Gastroesophageal sphincter (tissue), 4 donors: ENCODE results near the gene UAP1. TPM values are rescaled to one million over a fixed set of nuclear protein-coding genes. Genes with fewer than 3 reads are reported as not detected.

ENCODE experiments used
- ATAC-seq: fragments of 150-250 bp; one replicate; pipeline ENCODE4 v1.9.1; 2016; ENCODE audit warnings: mild to moderate bottlenecking, moderate library complexity
- H3K27ac ChIP-seq, 4 donors: fragments of 200-600 bp; sonication (generic) in 3 of 4; 1 replicate in 3 of 4; 2 replicates in 1 of 4; pipeline ENCODE4 v1.5.1; 2016 to 2019
- H3K27me3 ChIP-seq: fragments of 200-600 bp; sonication (generic); one replicate; pipeline ENCODE4 v1.5.1; 2019
- H3K36me3 ChIP-seq, 2 donors: fragments of 200-600 bp; sonication (generic); one replicate each; pipeline ENCODE4 v1.5.1; 2019; ENCODE audit warnings: control low read depth in 1 of 2
- H3K4me1 ChIP-seq, 3 donors: fragments of 200-600 bp; sonication (generic); 1 replicate in 2 of 3; 2 replicates in 1 of 3; pipeline ENCODE4 v1.5.1; 2016 to 2019; ENCODE audit warnings: control low read depth in 2 of 3
- H3K4me3 ChIP-seq, 2 donors: fragments of 200-600 bp; sonication (generic); one replicate each; pipeline ENCODE4 v1.5.1; 2019; ENCODE audit warnings: mild to moderate bottlenecking in 1 of 2, moderate library complexity in 1 of 2
- H3K9me3 ChIP-seq, 3 donors: fragments of 200-600 bp; sonication (generic); one replicate each; pipeline ENCODE4 v1.5.1; 2017 to 2019; ENCODE audit warnings: control low read depth in 2 of 3
- CTCF ChIP-seq, 4 experiments: fragments of 200-600 bp in 2 of 4; fragments of 450-650 bp in 2 of 4; sonication (generic) in 1 of 4; IDR thresholded peaks; one replicate each; pipeline ENCODE4 v1.5.1; 2017 to 2019; ENCODE audit warnings: antibody characterized with exemption in 4 of 4, mild to moderate bottlenecking in 2 of 4, moderate library complexity in 2 of 4
- EP300 ChIP-seq: sonication (generic); formaldehyde crosslinking; IDR thresholded peaks from one replicate; pipeline ENCODE4 v1.6.1; 2017; ENCODE audit warnings: antibody characterized with exemption, mild to moderate bottlenecking
- POLR2A ChIP-seq, 2 donors: fragments of 450-650 bp; IDR thresholded peaks; one replicate each; pipeline ENCODE4 v1.6.1; 2017; ENCODE audit warnings: antibody characterized with exemption in 2 of 2, mild to moderate bottlenecking in 2 of 2, moderate library complexity in 1 of 2
- POLR2AphosphoS5 ChIP-seq: sonication (generic); formaldehyde crosslinking; IDR thresholded peaks from one replicate; pipeline ENCODE4 v1.6.1; 2017; ENCODE audit warnings: antibody characterized with exemption
- WGBS, 2 donors: methylation state at CpG; one replicate each; pipeline ENCODE4 v1.1.5; 2018; ENCODE audit warnings: low coverage in 1 of 2; 5-methylcytosine and 5-hydroxymethylcytosine counted together
- total RNA-seq, 4 donors: library from RNA; depleted of rRNA; stranded (reverse); fragments of >200 nt; gene quantifications; one replicate each; pipeline ENCODE4 v1.1.0, GENCODE V29; 2016

The UAP1 gene
- total RNA-seq, 4 donors from 2014 or later: 60.7 to 194 (median 102) TPM

GRCh38 chr1:162627662-162628296 lies 66.3 kb downstream of the UAP1 start:
- Histone ChIP-seq H3K27ac (peak overlapping the region in 3 of 4 donors; percentile 78 to 96 (median 84)), H3K4me3 (no peak overlapping the region), H3K36me3 (no peaks in the 10 kb centered on the region), H3K9me3 (no peaks in the 10 kb centered on the region), H3K4me1 (peaks cover 10 to 64% (median 21%) of the 10 kb centered on the region in 3 donors), H3K27me3 (no peaks in the 10 kb centered on the region)
- WGBS, 2 donors: 53 to 61% methylated on average over 3 of the region's 3 CpGs
- TF ChIP-seq POLR2A (IDR thresholded peaks at IDR 0.05): no peak
- peak; percentile 15 to 34 (median 26) for TF ChIP-seq CTCF (IDR thresholded peaks at IDR 0.05)
- no peak for ATAC-seq

GRCh38 chr1:162629077-162629627 lies 67.6 kb downstream of the UAP1 start:
- H3K4me3 ChIP-seq: no peak overlapping the region
- 63 to 91% methylated on average over 2 to 3 of the region's 3 CpGs for WGBS, 2 donors
- no peaks in the 10 kb centered on the region for H3K27me3 ChIP-seq
- TF ChIP-seq EP300: no peak
- TF ChIP-seq POLR2A (IDR thresholded peaks at IDR 0.05): no peak
- TF ChIP-seq CTCF (IDR thresholded peaks at IDR 0.05): no peak
- TF ChIP-seq POLR2AphosphoS5: no peak
- H3K4me1 ChIP-seq: peaks cover 10 to 68% (median 21%) of the 10 kb centered on the region in 3 donors
- H3K27ac ChIP-seq: peak overlapping the region; percentile 85 to 93 (median 88)
- ATAC-seq: no peak
- H3K9me3 ChIP-seq: no peaks in the 10 kb centered on the region
- H3K36me3 ChIP-seq: no peaks in the 10 kb centered on the region

- ATAC-seq: no peak
- no peaks in the 10 kb centered on the region for H3K9me3 ChIP-seq
- H3K27me3 ChIP-seq: no peaks in the 10 kb centered on the region
- TF ChIP-seq EP300 (no peak), POLR2AphosphoS5 (no peak), CTCF (IDR thresholded peaks at IDR 0.05) (no peak)
- peak overlapping the region; percentile 85 to 93 (median 88) for H3K27ac ChIP-seq
- 28 to 52% methylated on average over 2 of the region's 2 CpGs for WGBS, 2 donors
- no peak overlapping the region for H3K4me3 ChIP-seq
- H3K4me1 ChIP-seq: peaks cover 10 to 73% (median 21%) of the 10 kb centered on the region in 3 donors
- no peaks in the 10 kb centered on the region for H3K36me3 ChIP-seq
Measured at GRCh38 chr1:162629651-162630050, 68.1 kb downstream of the UAP1 start.

- H3K4me3 ChIP-seq: peak overlapping the region; percentile 56 to 79
- peak; percentile 24 for TF ChIP-seq POLR2AphosphoS5
- no peak for TF ChIP-seq POLR2A (IDR thresholded peaks at IDR 0.05)
- no peak for TF ChIP-seq EP300
- TF ChIP-seq CTCF (IDR thresholded peaks at IDR 0.05): no peak
- H3K36me3 ChIP-seq: no peaks in the 10 kb centered on the region
- WGBS, 2 donors: 5 to 11% methylated on average over 7 to 10 of the region's 10 CpGs
- ATAC-seq: peak; percentile 77
- H3K27me3 ChIP-seq: no peaks in the 10 kb centered on the region
- H3K4me1 ChIP-seq: peaks cover 8 to 74% (median 15%) of the 10 kb centered on the region in 3 donors
- peak overlapping the region; percentile 85 to 93 (median 88) for H3K27ac ChIP-seq
- H3K9me3 ChIP-seq: no peaks in the 10 kb centered on the region
Measured at GRCh38 chr1:162631546-162632191, 70.1 kb downstream of the UAP1 start.
